ENCODE results near the gene COPS9.
A peak's percentile ranks its signal among the peaks of the same experiment; 100 is the strongest.

Gene COPS9

DNA sequence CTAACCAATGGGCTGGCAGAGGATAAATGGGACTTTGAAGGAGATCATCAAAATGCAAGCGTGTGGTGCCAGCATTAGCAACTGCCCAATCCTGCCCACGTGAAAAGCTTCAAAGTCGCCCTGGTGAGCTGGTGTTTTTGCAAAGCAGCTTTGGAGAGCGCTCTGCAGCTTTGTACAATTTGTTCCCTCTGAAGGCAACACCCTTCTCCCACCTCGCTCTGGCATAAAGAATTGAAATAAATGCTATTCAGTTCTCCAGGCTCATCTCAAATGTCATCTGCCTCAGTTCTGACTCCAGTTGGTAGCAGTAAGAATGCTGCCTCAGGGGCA, 3.5 kb downstream of the COPS9 start:
- DNase-seq, result no peak

DNA sequence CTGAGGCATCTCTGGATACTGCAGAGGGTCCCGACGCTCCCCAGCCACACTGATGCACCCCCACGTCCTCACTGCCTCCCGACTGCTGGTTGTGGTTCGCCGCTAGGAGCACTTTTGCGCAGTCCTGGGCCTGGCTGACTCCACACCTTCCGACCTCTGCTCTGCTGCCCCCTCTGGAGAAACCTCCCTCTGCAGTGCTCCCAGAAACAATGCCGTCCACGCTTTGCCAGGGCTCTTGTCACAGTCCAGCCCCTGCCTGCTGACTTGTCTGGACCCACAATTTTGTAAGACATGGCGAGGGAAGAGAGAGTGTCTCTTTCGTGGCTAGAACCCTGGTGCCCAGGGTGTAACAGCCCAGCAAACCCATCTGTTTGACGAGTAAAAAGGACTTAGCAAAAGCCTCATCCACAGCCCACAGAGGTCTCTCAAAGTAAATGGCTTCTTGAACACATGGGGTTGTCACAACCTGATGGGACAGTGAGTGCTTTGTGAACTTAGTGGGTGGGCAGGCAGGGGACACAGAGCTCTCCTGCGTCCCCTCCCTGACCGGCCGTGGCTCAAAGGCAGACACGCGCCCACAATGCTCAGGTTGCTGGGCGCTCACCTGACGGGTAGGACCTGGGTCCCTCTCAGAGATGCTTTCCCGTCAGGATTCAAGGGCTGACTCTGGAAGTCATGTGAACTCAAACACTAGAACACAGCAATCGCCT, 4.0 kb downstream of the COPS9 start:
- no peak for DNase-seq

DNA sequence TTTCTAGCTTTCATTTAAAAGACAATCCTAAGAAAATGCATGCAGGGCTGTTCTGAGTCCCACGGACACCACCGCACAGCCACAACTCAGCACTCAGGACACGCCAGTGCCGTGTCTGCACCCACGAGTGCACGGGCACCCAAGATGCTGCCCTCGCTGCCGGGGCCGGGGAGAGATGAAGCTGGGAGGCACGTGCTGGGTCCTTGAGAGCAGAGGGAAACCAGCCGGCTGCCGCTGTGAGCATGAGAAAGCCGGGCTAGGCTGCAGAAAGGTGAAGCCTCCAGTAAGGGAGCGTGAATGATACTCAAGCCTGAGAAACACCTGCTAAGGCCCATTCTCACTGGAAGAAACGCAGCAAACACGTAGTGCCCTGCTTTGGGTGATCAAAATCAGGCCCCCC, 4.8 kb downstream of the COPS9 start:
- DNase-seq, result no peak

DNA sequence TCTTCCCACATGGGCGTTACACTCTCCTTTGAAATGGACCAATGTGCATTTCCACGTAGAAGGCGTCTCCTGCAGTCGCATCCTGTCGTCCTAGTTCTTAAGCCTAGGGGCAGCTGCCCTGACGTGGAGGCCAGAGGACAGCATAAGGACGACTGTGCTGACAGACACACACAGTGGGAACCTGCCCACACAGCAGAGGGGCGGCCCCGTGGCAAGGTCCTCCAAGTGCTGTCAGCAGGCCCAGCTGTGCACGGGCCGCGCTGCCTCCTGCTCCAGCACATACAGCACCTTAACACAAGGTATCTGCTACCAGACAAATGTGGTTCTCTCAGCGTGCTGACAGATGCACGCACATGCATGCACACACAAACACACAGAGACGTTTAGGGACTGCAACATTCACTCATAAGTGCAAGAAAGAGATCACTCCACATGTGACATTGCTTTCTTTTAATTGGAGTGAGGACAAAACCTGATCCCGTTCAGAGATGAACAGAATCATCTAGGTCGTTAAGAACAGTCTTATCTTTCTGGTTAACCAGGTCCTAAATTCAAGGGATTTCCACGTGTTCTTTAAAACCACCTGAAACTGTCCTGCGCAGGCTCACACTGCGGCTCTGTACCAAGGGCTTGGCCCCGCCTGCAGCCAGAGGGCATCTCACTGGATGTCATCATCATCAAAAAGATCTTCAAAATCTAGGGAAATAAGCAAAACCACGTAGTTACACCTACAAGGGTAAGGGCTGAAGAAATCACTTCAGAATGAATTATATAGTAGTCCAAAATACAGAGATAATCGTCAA, 5.5 kb downstream of the COPS9 start:
- DNase-seq, result no peak

DNA sequence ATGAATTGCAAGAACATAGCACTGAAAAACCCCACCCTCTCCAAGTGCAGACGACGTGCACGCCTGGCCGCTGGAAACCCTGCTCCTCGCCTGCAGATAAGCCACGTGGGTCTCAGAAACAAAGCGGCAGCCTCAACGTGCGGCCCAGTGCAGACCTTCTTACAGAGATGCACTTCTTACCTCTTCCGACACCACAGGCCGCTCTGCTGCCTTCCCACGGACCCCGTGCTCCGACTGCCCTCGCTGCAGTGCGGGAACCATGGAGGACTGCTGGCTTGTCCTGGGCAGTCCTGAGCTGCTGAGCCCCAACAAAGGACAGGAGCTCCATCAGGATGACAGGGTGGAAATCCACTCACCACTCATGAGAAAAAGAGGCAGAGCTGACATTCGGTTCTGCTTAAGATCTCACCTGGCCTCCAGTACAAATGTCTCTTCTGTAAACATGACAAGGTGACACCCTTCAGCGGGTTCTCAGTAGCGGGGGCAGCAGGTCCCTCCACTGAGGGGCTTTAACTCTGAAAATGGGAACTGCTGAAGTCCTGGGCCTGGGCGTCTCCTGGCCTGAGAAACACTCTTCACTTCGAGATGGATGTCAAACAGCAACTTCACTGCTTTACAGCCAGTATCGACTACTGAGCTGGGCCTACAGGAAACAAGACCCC, 6.2 kb downstream of the COPS9 start:
- no peak for DNase-seq

DNA sequence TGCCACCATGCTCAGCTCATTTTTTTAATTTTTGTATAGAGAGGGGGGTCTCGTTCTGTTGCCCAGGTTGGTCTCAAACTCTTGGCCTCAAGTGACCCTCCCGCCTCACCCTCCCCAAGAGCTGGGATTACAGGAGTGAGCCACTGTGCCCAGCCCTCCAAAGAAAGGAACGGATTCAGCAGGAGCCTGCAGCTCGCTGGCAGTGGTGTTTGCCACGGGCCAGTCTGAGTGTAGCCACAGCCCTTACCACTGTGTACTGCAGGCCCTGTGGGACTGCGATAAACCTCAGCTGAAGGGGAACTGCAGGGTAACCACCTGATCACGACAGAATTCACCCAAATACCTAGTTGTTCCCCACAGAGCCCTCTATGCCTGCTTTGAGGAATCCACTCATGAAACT, 6.8 kb downstream of the COPS9 start:
- DNase-seq, result no peak

- no peak for DNase-seq
Observed at GRCh38 chr2:240128608-240129145, 7.4 kb downstream of the COPS9 start.

DNA sequence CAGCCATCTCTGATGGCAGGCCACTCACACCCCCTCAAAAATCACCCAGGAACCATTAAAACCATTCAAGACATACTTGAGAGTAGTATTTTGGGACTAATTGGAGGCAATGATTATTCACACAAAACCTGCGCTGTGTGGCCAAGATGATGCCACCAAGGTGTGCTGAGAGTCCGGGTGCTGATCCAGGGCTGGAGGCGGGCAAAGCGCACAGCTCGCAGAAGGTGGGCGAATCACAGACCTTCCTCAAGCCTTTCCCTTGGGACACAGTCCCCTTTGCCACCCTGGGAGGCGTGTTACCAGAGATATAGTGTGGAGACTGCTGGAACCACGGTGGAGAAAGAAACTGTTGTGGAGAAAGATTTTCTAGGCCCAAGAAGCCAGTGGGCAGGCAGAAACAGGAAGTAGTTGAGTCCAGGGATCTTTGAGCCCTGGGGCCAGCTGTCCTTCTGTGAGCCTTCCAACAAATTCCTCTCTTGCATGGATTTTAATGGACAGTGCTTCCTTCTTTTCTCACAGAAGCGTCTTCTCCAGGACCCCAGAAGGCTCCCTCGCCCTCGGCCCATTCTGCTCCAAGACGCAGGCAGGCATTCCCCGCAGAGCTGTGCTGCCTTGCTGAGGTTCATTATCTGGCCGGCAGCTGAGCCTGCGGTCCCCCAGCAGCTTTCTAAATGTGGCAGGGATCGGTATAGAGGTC, 8.0 kb downstream of the COPS9 start:
- DNase-seq, result no peak

- DNase-seq, result no peak
Observed at GRCh38 chr2:240127191-240127750, 8.8 kb downstream of the COPS9 start.

DNA sequence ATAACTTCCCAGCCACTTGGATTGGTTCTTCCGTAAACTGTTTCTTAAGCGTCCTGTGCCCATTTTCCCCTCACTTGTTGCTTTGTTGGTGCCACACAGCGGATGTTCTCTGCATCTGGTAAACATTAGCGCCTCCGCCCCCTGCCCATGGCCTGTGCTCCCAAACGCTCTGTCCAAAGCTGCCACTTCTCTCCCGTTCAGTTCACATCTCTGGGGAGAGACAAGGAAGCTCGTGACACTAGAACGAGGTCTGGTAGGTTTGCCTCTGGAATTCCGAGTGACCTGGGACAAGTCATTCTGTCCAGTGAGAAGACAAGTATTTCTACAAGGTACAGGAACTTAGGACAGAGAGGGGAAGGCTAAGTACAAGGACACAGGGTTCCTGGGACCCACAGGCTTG, 9.4 kb downstream of the COPS9 start:
- DNase-seq, result no peak

GRCh38 chr2:240125742-240126141, 10.4 kb downstream of the COPS9 start:
- no peak for DNase-seq

DNA sequence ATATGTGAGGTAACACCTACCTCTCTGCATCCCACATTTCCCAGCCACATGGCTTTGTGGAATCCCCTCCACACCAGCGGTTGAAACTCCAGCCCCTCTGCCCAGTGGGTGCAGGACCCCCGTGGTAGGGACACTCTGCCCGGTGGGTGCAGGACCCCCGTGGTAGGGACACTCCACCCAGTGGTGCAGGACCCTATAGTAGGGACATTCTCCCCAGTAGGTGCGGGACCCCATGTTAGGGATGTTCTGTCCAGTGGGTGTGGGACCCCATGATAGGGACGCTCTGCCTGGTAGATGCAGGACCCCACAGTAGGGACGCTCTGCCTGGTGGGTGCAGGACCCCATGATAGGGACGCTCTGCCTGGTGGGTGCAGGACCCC, 11.5 kb downstream of the COPS9 start:
- no peak for DNase-seq

- no peak for DNase-seq
Observed at GRCh38 chr2:240123821-240124650, 12.1 kb downstream of the COPS9 start.

DNA sequence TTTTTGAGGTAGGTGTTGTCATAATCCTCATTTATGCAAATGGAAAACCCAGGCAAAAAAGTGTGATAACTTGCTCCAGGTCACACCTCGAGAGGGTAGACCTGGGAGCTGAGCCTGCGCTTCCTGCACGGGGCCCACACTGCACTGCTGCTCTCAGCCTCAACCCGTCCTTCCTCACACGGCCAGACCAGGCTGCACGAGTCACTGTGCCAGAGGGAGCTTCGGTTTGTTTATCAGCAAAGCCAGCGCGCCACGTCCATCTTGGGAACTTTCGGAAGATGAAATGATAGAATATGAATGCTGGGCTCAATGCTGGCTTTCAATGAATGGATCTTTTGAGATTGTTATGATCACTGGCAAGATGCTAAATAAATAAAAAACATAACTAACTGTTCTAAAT, 14.4 kb downstream of the COPS9 start:
- no peak for DNase-seq

DNA sequence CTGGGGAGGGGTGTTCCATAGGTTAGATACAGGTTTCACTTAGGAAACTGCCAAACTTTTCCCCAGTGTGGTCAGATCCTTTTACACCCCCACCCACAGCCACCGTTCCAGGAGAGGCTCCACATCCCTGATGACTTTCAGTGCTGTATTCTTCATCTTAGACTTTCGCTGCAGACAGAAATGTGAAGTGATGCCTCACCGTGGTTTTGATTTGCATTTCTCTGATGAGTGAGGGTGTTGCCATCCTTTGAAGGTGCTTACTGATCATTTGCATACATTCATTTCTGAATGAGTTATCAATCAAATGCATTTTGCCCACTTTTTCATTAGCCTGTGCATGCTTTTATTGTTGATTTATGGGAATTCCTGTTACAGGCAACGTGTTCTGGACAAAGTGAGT, 14.9 kb downstream of the COPS9 start:
- peak; percentile 22 to 38 for DNase-seq

- DNase-seq, result no peak
Observed at GRCh38 chr2:240114233-240114632, 21.9 kb downstream of the COPS9 start.

GRCh38 chr2:240112914-240113690, 23.0 kb downstream of the COPS9 start:
- DNase-seq, result no peak

- no peak for DNase-seq
Observed at GRCh38 chr2:240111253-240111652, 24.9 kb downstream of the COPS9 start.

GRCh38 chr2:240109386-240109785, 26.7 kb downstream of the COPS9 start:
- DNase-seq, result no peak

GRCh38 chr2:240107477-240107796, 28.7 kb downstream of the COPS9 start:
- DNase-seq, result no peak

DNA sequence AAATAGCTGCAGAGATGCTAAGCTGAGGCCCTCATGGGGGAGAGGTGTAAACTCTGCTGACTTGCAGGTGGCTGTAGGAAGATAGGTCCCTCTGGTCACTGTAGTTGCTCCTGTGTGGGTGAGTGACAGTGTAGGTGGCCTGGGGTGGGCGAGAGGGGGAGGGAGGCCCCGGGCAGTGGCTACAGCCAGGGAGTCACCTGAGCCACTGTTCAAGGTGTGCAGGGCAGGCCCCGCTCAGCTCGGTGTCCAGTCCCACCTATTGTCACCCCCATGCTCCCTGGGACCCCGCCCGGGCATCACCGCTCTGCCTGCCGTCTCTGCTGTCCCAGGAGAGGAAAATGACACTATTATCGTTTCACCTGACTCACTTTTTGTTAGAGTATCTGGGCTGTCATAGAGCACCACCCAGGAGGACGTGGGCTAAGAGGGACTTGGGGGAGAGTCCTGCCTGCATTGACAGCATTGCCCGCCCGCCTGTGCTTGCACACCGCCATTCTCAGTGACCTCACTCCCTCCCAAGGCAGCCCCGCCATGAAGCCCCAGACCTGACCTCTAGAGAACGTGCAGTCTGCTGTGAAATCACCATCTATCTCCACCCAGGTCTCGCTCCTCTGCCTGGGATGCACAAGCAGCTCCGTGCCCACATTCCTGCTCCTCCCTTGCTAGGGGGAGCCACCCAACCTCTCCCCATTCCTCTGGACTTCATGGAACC, 29.2 kb downstream of the COPS9 start:
- no peak for DNase-seq

Data from activated CD4-positive, alpha-beta T cell treated with anti-CD3 and anti-CD28 coated beads, Interleukin-2, amount 50 U/mL, for 48 hours (primary cell).